ENCODE measurements around the gene LTB4R.

- TF ChIP-seq SIN3A (IDR thresholded peaks at IDR 0.05; ENCODE audit: borderline replicate concordance, insufficient read depth, low read length) = no peak
- no peak for TF ChIP-seq POLR2AphosphoS5 (IDR thresholded peaks at IDR 0.05; ENCODE audit: low read depth, low read length)
- no peak for TF ChIP-seq REST (IDR thresholded peaks at IDR 0.05; ENCODE audit: insufficient read depth in 1 of 2, low read depth in 2 of 2, low read length in 2 of 2)
- no peak for TF ChIP-seq FOXP2 (optimal IDR thresholded peaks at IDR 0.05; ENCODE audit: borderline replicate concordance, extremely low read depth, extremely low read length, insufficient read depth)
- no peak for TF ChIP-seq TAF1 (IDR thresholded peaks at IDR 0.05; ENCODE audit: borderline replicate concordance, insufficient read depth, low read length)
These were observed 39.5 kb upstream of the LTB4R start for GRCh38 chr14:24271834-24272263.

Data from PFSK-1 (cell line).